ENCODE results near the gene SCNN1A.
"Not testable (repeated sequence)": the region's sequence is repeated elsewhere in the genome, so short reads cannot be mapped to it uniquely, and the experiment has no call there.

Gene SCNN1A

GRCh38 chr12:6338955-6339354, 36.4 kb downstream of the SCNN1A start:
- no peaks in the 10 kb centered on the region for H3K36me3 ChIP-seq
- H3K27ac ChIP-seq, result no peak overlapping the region; the same call in 1 of the 2 replicates
- no peaks in the 10 kb centered on the region for H3K9me3 ChIP-seq (ENCODE audit: severe bottlenecking)
- DNase-seq, result no peak
- TF ChIP-seq CTCF (IDR thresholded peaks at IDR 0.05; ENCODE audit: low read depth, low read length), result no peak
- H3K4me3 ChIP-seq (ENCODE audit: low read depth, low read length), result no peak overlapping the region
- no peaks in the 10 kb centered on the region for H3K27me3 ChIP-seq (ENCODE audit: insufficient read depth, low read depth, severe bottlenecking)

DNA sequence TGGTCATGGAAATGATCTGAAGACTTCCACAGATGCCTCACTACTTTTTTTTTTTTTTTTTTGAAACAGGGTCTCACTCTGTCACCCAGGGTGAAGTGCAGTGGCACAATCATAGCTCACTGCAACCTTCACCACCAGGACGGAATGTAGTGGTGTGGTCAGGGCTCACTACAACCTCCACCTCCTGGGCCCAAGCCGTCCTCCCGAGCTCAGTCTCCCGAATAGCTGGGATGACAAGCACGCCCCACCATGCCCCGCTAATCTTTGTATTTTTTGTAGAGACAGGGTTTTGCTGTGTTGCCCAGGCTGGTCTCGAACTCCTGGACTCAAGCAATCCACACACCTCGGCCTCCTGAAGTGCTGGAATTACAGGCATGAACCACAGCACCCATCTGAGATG, 36.8 kb downstream of the SCNN1A start:
- H3K27ac ChIP-seq; H3K27me3 ChIP-seq (ENCODE audit: insufficient read depth, low read depth, severe bottlenecking); H3K9me3 ChIP-seq (ENCODE audit: severe bottlenecking); DNase-seq; H3K4me3 ChIP-seq (ENCODE audit: low read depth, low read length); H3K36me3 ChIP-seq: not testable (repeated sequence)

- no peak for TF ChIP-seq CTCF (IDR thresholded peaks at IDR 0.05; ENCODE audit: low read depth, low read length)
- no peak overlapping the region for H3K4me3 ChIP-seq (ENCODE audit: low read depth, low read length)
- no peak for DNase-seq
- no peaks in the 10 kb centered on the region for H3K9me3 ChIP-seq (ENCODE audit: severe bottlenecking)
- H3K27me3 ChIP-seq (ENCODE audit: insufficient read depth, low read depth, severe bottlenecking), result no peaks in the 10 kb centered on the region
- no peak overlapping the region for H3K27ac ChIP-seq
- no peaks in the 10 kb centered on the region for H3K36me3 ChIP-seq
Measured at GRCh38 chr12:6337958-6338433, 37.4 kb downstream of the SCNN1A start.

GRCh38 chr12:6336889-6337853, 38.2 kb downstream of the SCNN1A start:
- H3K27ac ChIP-seq, result peak overlapping the region; percentile 64
- H3K27me3 ChIP-seq (ENCODE audit: insufficient read depth, low read depth, severe bottlenecking), result no peaks in the 10 kb centered on the region
- no peak for DNase-seq
- H3K36me3 ChIP-seq, result peaks cover 4% of the 10 kb centered on the region; the same call in 1 of the 2 replicates
- H3K4me3 ChIP-seq (ENCODE audit: low read depth, low read length), result peak overlapping the region; percentile 41
- TF ChIP-seq CTCF (IDR thresholded peaks at IDR 0.05; ENCODE audit: low read depth, low read length), result no peak
- H3K9me3 ChIP-seq (ENCODE audit: severe bottlenecking), result no peaks in the 10 kb centered on the region

- no peaks in the 10 kb centered on the region for H3K9me3 ChIP-seq (ENCODE audit: severe bottlenecking)
- peak overlapping the region; percentile 41 for H3K4me3 ChIP-seq (ENCODE audit: low read depth, low read length)
- H3K27ac ChIP-seq, result peak overlapping the region; percentile 64
- DNase-seq, result peak; percentile 92
- peaks cover 7% of the 10 kb centered on the region for H3K36me3 ChIP-seq
- H3K27me3 ChIP-seq (ENCODE audit: insufficient read depth, low read depth, severe bottlenecking), result no peaks in the 10 kb centered on the region
- TF ChIP-seq CTCF (IDR thresholded peaks at IDR 0.05; ENCODE audit: low read depth, low read length), result no peak
Measured at GRCh38 chr12:6336079-6336888, 39.1 kb downstream of the SCNN1A start.

All from WERI-Rb-1 (cell line).